Mucosa of stomach (tissue), 1 donor: ENCODE results near the gene TPK1.
"Not testable (repeated sequence)": the region's sequence is repeated elsewhere in the genome, so short reads cannot be mapped to it uniquely, and the experiment has no call there.

Experiments
- H3K27me3 ChIP-seq: one replicate; pipeline ENCODE4 v1.7.0; 2013; ENCODE audit warnings: mild to moderate bottlenecking, low read length; ENCODE audit not compliant: control insufficient read depth, insufficient read depth
- H3K36me3 ChIP-seq: one replicate; pipeline ENCODE4 v1.7.0; 2013; ENCODE audit warnings: low read length; ENCODE audit not compliant: control insufficient read depth, insufficient read depth
- H3K4me1 ChIP-seq: one replicate; pipeline ENCODE4 v1.7.0; 2013; ENCODE audit warnings: mild to moderate bottlenecking, low read length; ENCODE audit not compliant: control insufficient read depth, insufficient read depth
- H3K4me3 ChIP-seq: one replicate; pipeline ENCODE4 v1.7.0; 2013; ENCODE audit warnings: low read length
- H3K9ac ChIP-seq: one replicate; pipeline ENCODE4 v1.7.0; 2013; ENCODE audit warnings: mild to moderate bottlenecking, low read length, moderate library complexity
- H3K9me3 ChIP-seq: one replicate; pipeline ENCODE4 v1.7.0; 2013; ENCODE audit warnings: mild to moderate bottlenecking, low read length, moderate library complexity; ENCODE audit not compliant: control insufficient read depth
- donor health status: Pancreatic carcinoma.

TPK1 gene

DNA sequence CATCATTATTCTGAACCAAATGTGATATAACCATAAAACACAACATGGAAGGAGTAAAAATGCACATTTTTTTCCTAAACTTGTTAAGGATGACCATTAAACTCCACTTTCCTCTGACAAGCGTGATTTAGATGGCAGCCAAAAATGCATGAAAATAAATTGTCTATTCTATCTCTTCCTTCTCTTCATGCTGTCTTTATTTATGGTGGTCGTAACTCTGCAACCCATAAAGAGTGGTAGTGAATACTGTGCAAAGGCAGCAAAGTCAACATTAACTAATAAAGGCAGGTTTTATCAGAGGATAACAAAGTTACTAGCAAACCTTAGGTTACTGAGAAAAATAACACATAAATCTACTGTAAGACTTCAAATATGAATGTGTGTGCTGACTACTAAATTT lies 106.6 kb downstream of the TPK1 start:
- no peak overlapping the region for H3K4me3 ChIP-seq
- no peaks in the 10 kb centered on the region for H3K9me3 ChIP-seq
- no peaks in the 10 kb centered on the region for H3K36me3 ChIP-seq
- H3K4me1 ChIP-seq = no peaks in the 10 kb centered on the region
- H3K9ac ChIP-seq = no peak overlapping the region
- H3K27me3 ChIP-seq = no peaks in the 10 kb centered on the region

GRCh38 chr7:144728551-144728950 lies 107.3 kb downstream of the TPK1 start:
- Histone ChIP-seq H3K4me1 (no peaks in the 10 kb centered on the region), H3K36me3 (no peaks in the 10 kb centered on the region), H3K27me3 (no peaks in the 10 kb centered on the region), H3K9me3 (no peaks in the 10 kb centered on the region), H3K9ac (no peak overlapping the region), H3K4me3 (no peak overlapping the region)

GRCh38 chr7:144726840-144727239 lies 109.0 kb downstream of the TPK1 start:
- H3K4me3 ChIP-seq, H3K4me1 ChIP-seq, H3K27me3 ChIP-seq, H3K9me3 ChIP-seq, H3K9ac ChIP-seq, H3K36me3 ChIP-seq: not testable (repeated sequence)

DNA sequence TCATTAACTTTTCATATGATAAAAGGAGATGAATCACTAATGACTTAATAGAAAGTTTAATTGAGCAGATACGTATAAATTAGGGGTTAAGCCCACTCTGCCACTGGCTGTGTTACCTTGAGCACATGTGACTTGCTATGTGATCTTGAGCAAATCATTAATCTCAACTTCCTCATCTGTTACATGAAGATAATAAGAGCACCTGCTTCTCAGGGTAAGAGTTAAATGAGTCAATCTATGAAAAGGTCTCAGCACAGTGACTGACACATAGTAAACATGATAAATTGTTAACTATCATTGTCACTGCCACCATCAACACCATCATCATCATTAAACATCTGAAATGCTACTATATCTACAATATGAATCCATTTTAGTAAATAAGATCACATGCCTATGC lies 110.8 kb downstream of the TPK1 start:
- Histone ChIP-seq H3K27me3 (no peaks in the 10 kb centered on the region), H3K9ac (no peak overlapping the region), H3K9me3 (no peaks in the 10 kb centered on the region), H3K4me3 (no peak overlapping the region), H3K4me1 (no peaks in the 10 kb centered on the region), H3K36me3 (no peaks in the 10 kb centered on the region)

DNA sequence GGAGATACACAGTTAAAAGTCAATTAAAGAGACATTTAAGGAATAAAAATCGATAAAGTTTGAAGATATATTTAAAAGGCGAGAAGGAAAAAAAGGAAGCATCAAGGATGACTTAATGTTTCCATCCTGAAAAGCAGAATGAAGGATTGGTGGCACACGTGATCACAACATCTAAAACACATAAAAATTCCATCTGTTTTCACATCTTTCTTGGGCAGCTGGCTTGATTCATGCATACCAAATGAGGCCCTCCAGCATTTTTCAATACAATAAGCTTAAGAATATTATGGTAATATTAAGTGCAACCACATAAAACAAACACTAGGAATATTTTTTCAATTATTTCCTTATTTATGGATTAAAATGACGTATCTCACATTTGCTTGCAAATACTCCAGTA lies 112.6 kb downstream of the TPK1 start:
- Histone ChIP-seq H3K4me1 (no peaks in the 10 kb centered on the region), H3K36me3 (no peaks in the 10 kb centered on the region), H3K9ac (no peak overlapping the region), H3K27me3 (no peaks in the 10 kb centered on the region), H3K9me3 (no peaks in the 10 kb centered on the region), H3K4me3 (no peak overlapping the region)

GRCh38 chr7:144720710-144721109 lies 115.1 kb downstream of the TPK1 start:
- Histone ChIP-seq H3K9me3 (no peaks in the 10 kb centered on the region), H3K4me3 (no peak overlapping the region), H3K9ac (no peak overlapping the region), H3K4me1 (no peaks in the 10 kb centered on the region), H3K36me3 (no peaks in the 10 kb centered on the region), H3K27me3 (no peaks in the 10 kb centered on the region)

DNA sequence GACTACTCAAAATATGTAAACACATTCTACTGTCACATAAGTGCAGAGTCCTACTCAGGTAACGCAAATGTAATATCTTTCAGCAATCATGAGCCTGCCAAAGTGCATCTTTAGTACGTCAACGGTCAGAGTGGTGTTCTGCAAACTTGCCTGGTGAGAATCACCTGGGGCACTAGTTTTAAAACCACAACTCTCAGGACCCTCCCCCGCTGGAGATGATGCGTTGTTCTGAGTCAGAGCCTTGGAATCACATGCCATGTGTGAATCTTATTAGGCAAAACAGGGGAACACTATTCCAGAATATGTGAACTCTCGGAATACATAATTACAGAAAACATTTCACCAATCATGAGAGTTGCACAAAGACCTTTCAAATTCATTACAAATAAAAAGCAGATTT lies 115.7 kb downstream of the TPK1 start:
- Histone ChIP-seq H3K9me3 (no peaks in the 10 kb centered on the region), H3K36me3 (no peaks in the 10 kb centered on the region), H3K27me3 (no peaks in the 10 kb centered on the region), H3K4me1 (no peaks in the 10 kb centered on the region), H3K9ac (no peak overlapping the region), H3K4me3 (no peak overlapping the region)

DNA sequence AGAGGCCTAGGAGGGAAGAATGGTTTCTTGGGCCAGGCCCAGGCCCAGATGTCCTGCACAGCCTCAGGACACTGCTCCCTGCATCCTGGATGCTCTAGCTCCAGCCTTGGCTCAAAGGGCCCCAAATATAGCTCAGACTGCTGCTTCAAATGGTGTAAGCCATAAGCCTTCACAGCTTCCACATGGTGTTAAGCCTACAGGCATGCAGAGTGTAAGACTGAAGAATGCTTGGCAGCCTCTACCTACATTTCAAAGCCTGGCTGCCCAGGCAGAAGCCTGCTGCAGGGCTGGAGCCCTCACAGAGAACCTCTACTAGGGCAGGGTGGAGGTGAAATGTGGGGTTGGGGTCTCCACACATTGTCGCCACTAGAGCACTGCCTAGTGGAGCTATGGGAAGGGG lies 118.1 kb downstream of the TPK1 start:
- Histone ChIP-seq H3K9me3 (no peaks in the 10 kb centered on the region), H3K36me3 (no peaks in the 10 kb centered on the region), H3K9ac (no peak overlapping the region), H3K4me1 (no peaks in the 10 kb centered on the region), H3K4me3 (no peak overlapping the region), H3K27me3 (no peaks in the 10 kb centered on the region)

DNA sequence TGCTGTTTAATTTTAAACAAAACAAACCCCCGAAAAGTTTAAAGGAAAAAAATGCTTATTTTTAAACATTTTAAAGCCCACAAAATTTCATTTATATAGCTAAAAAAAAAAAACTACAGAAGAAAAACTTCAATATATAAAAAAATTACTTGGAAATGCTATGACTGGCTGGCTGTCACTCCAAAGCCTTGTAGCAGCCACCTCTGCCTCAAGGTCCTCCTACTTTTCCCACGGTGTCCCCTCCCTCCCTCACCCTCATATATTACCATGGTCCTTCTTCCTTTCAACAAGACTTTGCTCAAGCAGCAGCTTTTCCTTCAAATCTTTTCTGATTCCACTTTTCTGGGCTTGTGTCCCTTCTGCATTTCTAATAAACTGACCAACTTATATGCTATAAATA lies 122.0 kb downstream of the TPK1 start:
- Histone ChIP-seq H3K4me3 (no peak overlapping the region), H3K27me3 (no peaks in the 10 kb centered on the region), H3K4me1 (no peaks in the 10 kb centered on the region), H3K9ac (no peak overlapping the region), H3K9me3 (no peaks in the 10 kb centered on the region), H3K36me3 (no peaks in the 10 kb centered on the region)

DNA sequence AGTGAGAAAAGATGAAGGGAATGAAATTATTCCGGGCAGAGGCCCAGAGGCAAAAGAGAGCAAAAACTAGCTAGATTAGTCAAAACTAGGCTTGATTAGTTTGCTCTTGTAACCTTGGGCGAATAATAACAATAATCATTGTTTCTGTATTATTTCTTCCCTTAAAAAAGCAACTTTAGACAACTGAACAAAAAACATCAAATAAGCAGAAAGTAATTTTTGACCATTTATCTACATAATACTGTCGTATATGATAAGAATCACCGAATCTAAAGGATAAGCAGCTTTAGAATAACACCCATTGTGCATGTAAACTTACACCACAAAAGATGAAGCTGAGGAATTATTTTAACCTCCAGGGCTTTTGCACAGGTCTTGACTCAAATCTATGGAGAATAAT lies 125.1 kb downstream of the TPK1 start:
- no peaks in the 10 kb centered on the region for H3K4me1 ChIP-seq
- H3K36me3 ChIP-seq = no peaks in the 10 kb centered on the region
- H3K9me3 ChIP-seq = no peaks in the 10 kb centered on the region
- H3K9ac ChIP-seq = no peak overlapping the region
- no peak overlapping the region for H3K4me3 ChIP-seq
- no peaks in the 10 kb centered on the region for H3K27me3 ChIP-seq

- no peaks in the 10 kb centered on the region for H3K36me3 ChIP-seq
- H3K9me3 ChIP-seq = no peaks in the 10 kb centered on the region
- no peaks in the 10 kb centered on the region for H3K27me3 ChIP-seq
- H3K4me1 ChIP-seq = no peaks in the 10 kb centered on the region
- no peak overlapping the region for H3K9ac ChIP-seq
- H3K4me3 ChIP-seq = no peak overlapping the region
Observed at GRCh38 chr7:144709066-144709465, 126.8 kb downstream of the TPK1 start.

- Histone ChIP-seq H3K9ac (no peak overlapping the region), H3K4me3 (no peak overlapping the region), H3K9me3 (no peaks in the 10 kb centered on the region), H3K27me3 (no peaks in the 10 kb centered on the region), H3K4me1 (no peaks in the 10 kb centered on the region), H3K36me3 (no peaks in the 10 kb centered on the region)
Observed at GRCh38 chr7:144691240-144691639, 144.6 kb downstream of the TPK1 start.

DNA sequence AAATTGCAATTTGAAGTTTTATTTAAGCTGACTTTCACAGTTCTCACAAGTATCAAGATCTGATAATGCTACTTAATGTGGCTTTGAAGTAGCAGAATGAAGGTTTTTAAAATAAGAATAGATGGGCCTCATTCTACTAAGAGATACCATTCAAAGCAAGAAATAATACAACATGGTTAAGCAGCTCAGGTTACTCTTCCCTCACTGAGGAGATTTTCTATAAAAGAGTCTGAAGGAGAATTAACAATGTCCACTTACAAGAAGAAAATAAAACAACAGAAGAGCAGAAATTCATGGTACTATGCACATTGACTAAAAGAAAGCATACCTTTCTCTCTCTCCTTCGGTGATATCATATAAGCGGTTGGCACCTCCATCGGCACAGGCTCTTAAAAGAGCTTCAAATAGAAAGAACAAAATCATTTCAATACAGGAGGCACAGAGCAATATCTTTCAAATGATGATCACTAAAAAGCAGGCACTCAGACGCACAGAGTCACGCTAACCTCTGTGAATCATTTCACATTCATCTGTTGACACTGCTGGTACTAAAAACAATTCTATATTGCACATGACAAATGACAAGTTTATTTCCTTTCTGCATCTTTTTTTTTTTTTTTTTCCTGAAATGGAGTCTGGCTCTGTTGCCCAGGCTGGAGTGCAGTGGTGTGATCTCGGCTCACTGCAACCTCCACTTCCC lies 153.1 kb downstream of the TPK1 start:
- Histone ChIP-seq H3K9ac (no peak overlapping the region), H3K9me3 (no peaks in the 10 kb centered on the region), H3K4me1 (no peaks in the 10 kb centered on the region), H3K4me3 (no peak overlapping the region), H3K27me3 (no peaks in the 10 kb centered on the region), H3K36me3 (no peaks in the 10 kb centered on the region)
